HG03064 (cell line): ENCODE data around the gene PCNX3.
"Not testable (repeated sequence)": the region's sequence is repeated elsewhere in the genome, so short reads cannot be mapped to it uniquely, and the experiment has no call there.

Experiments
- ATAC-seq: cut with Tn5 transposase; IDR thresholded peaks from one replicate; pipeline ENCODE4 v1.9.1; 2021; ENCODE audit warnings: low read depth; ENCODE audit not compliant: unreplicated experiment

The PCNX3 gene

GRCh38 chr11:65680192-65680743 lies 64.7 kb downstream of the PCNX3 start:
- no peak for ATAC-seq

- not testable (repeated sequence) for ATAC-seq
Measured at GRCh38 chr11:65683480-65683879, 67.9 kb downstream of the PCNX3 start.

- ATAC-seq, result no peak
Measured at GRCh38 chr11:65685981-65686380, 70.4 kb downstream of the PCNX3 start.
